Heart right ventricle (tissue), 16 donors: ENCODE results near the gene ZNF444. TPM values are rescaled to one million over a fixed set of nuclear protein-coding genes. Genes with fewer than 3 reads are reported as not detected.
"Not testable (repeated sequence)": the region's sequence is repeated elsewhere in the genome, so short reads cannot be mapped to it uniquely, and the experiment has no call there.

Experiments
- ATAC-seq, 8 donors: fragments of 200-7000 bp; cut with Tn5 transposase; one replicate each; pipeline ENCODE4 v1.9.1; 2020; ENCODE audit warnings: mild to moderate bottlenecking in 8 of 8, moderate library complexity in 8 of 8, moderate number of reproducible peaks in 1 of 8
- DNase-seq, 2 donors: peaks; one replicate each; pipeline ENCODE4 v3.0.0-alpha.2; 2020
- H3K27ac ChIP-seq, 10 donors: fragments of 200-600 bp; sonication (generic) in 2 of 10; one replicate each; pipeline versions ENCODE4 v1.5.0 to v1.8.0; 2020 to 2022; ENCODE audit warnings: mild to moderate bottlenecking in 3 of 10
- H3K27me3 ChIP-seq, 7 donors: fragments of 200-600 bp; one replicate each; pipeline ENCODE4 v1.8.0; 2021 to 2022; ENCODE audit warnings: mild to moderate bottlenecking in 2 of 7
- H3K36me3 ChIP-seq, 9 donors: fragments of 200-600 bp; sonication (generic) in 1 of 9; one replicate each; pipeline versions ENCODE4 v1.5.0 to v1.8.0; 2020 to 2022; ENCODE audit warnings: mild to moderate bottlenecking in 2 of 9
- H3K4me1 ChIP-seq, 9 donors: fragments of 200-600 bp; sonication (generic) in 1 of 9; one replicate each; pipeline versions ENCODE4 v1.5.0 to v1.8.0; 2020 to 2022; ENCODE audit warnings: mild to moderate bottlenecking in 4 of 9
- H3K4me3 ChIP-seq, 10 donors: fragments of 200-600 bp; sonication (generic) in 2 of 10; one replicate each; pipeline versions ENCODE4 v1.5.0 to v1.8.0; 2020 to 2022; ENCODE audit warnings: mild to moderate bottlenecking in 7 of 10, moderate library complexity in 2 of 10
- H3K9me3 ChIP-seq, 11 donors: fragments of 200-600 bp in 10 of 11; sonication (generic) in 2 of 11; one replicate each; pipeline versions ENCODE4 v1.5.0 to v1.8.0; 2013 to 2022; ENCODE audit warnings: mild to moderate bottlenecking in 2 of 11, control low read depth in 1 of 11, moderate library complexity in 1 of 11
- WGBS, 2 donors: extraction: QIAGEN DNeasy Blood & Tissue Kit; methylation state at CpG; one replicate each; pipeline ENCODE4 v1.1.7; 2013; ENCODE audit warnings: inconsistent platforms in 1 of 2; 5-methylcytosine and 5-hydroxymethylcytosine counted together
- intact Hi-C, 10 donors: fragments of 100-400 bp; cut with DNase I; formaldehyde crosslinking; loops; one replicate each; pipeline versions ENCODE4 v1.11.1 to v1.14.2; 2022
- polyA plus RNA-seq, 2 donors: library from polyadenylated mRNA; stranded (reverse); fragments of 200-250 nt; gene quantifications; one replicate each; pipeline ENCODE4 v1.2.3, GENCODE V29; 2013
- total RNA-seq, 10 donors: library from RNA; stranded (reverse); fragmentation: NEBNext Ultra II Directional in 3 of 10; extraction: Animal tissue kit (Norgen Biotek cat#: 25700) in 3 of 10; gene quantifications; one replicate each; pipeline versions ENCODE4 v1.2.1 to v1.2.4, GENCODE V29; 2021 to 2023
- TF ChIP-seq, protein P1 (sequence below), 9 donors: fragments of 200-600 bp; sonication (generic) in 2 of 9; IDR thresholded peaks; one replicate each; pipeline versions ENCODE4 v1.5.0 to v1.8.0; 2021 to 2022; ENCODE audit warnings: antibody characterized with exemption in 9 of 9, mild to moderate bottlenecking in 5 of 9, moderate library complexity in 1 of 9
- donor health status: Arrhythmogenic right ventricular cardiomyopathy.
- donor health status: ischemic (EF 13 %, LVEDD 7.1; RV severe dilation, severe dysfunction).
- donor health status: healthy with polysubstance abuse.
- donor health status: DM: no; HTN: yes; CAD: no.
- donor health status: DM: no; HTN: no; CAD: no.
- donor health status: ischemic (EF 25% LVEDD 6.9; RV normal size, moderate dysfunction).
- donor health status: ischemic (EF 25% LVEDD 5.7; RV mildly dilated, moderate dysfunction).
- donor health status: healthy.
- donor health status: DM: yes; HTN: yes; CAD: no.
- donor health status: Ischemic cardiomyopathy.
- donor health status: ischemic (EF 35%, LVEDD 5.7; RV mildly dilated, moderate dysfunction).
- donor health status: nonischemic (EF 11% LVEDD 7.7; RV severe dilation, severe dysfunction).
- donor health status: DM: yes; HTN: yes; CAD: no.
- donor health status: PGD.
- donor health status: ischemic (EF 29% LVEDD 5.4; RV normal size, mild dysfunction).
- donor health status: nonischemic (EF 23%, LVEDD 6.1; RV moderate dilation, normal function).

Gene ZNF444
- total and polyA plus RNA-seq, 12 donors, result 15.1 to 25.6 (median 22.4) TPM

- intact Hi-C loops, result loop anchor here in 3 of 10 donors (5.0 to 10.0 kb wide), 2 partner anchors 40 to 168 kb away; partner anchors contain the start of gene ZSCAN5A (in 2 of the 3)
- TF ChIP-seq, protein P1, sequence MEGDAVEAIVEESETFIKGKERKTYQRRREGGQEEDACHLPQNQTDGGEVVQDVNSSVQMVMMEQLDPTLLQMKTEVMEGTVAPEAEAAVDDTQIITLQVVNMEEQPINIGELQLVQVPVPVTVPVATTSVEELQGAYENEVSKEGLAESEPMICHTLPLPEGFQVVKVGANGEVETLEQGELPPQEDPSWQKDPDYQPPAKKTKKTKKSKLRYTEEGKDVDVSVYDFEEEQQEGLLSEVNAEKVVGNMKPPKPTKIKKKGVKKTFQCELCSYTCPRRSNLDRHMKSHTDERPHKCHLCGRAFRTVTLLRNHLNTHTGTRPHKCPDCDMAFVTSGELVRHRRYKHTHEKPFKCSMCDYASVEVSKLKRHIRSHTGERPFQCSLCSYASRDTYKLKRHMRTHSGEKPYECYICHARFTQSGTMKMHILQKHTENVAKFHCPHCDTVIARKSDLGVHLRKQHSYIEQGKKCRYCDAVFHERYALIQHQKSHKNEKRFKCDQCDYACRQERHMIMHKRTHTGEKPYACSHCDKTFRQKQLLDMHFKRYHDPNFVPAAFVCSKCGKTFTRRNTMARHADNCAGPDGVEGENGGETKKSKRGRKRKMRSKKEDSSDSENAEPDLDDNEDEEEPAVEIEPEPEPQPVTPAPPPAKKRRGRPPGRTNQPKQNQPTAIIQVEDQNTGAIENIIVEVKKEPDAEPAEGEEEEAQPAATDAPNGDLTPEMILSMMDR (IDR thresholded peaks at IDR 0.05), result no peak
- WGBS, 2 donors, result 96 to 97% methylated on average over 31 of the region's 31 CpGs
- Histone ChIP-seq H3K27me3 (no peaks in the 10 kb centered on the region), H3K36me3 (peaks cover 0 to 39% (median 0%) of the 10 kb centered on the region in 9 donors), H3K4me3 (no peak overlapping the region), H3K27ac (no peak overlapping the region), H3K4me1 (peaks cover 0 to 29% (median 11%) of the 10 kb centered on the region in 9 donors), H3K9me3 (no peaks in the 10 kb centered on the region)
- ATAC-seq (no peak), DNase-seq (no peak)
Observed at GRCh38 chr19:56146904-56147303, 5.8 kb downstream of the ZNF444 start.

DNA sequence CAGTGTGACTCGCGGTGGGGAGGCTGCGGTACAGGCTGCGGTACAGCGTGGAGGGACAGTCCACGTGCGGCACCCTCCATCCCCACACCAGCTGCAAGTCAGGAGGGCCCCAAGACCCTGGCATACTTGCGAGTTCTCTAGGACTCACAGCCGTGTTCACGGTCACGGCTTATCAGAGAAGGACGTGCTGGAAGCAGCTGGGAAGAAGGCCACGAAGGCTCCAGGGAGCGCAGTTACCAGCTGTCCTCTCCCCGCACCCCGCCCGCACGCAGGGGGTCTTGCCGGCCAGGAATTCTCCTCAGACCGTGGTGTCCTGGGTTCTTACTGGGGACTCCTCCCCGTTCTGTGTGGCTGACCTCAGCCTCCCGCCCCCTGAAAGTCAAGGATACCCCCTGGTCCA, 6.2 kb downstream of the ZNF444 start:
- Histone ChIP-seq H3K36me3 (peaks cover 0 to 39% (median 0%) of the 10 kb centered on the region in 9 donors), H3K27me3 (no peaks in the 10 kb centered on the region), H3K9me3 (no peaks in the 10 kb centered on the region), H3K4me3 (no peak overlapping the region), H3K27ac (no peak overlapping the region), H3K4me1 (peaks cover 0 to 25% (median 7%) of the 10 kb centered on the region in 9 donors)
- TF ChIP-seq, protein P1 (IDR thresholded peaks at IDR 0.05), result no peak
- no peak for ATAC-seq
- intact Hi-C loops, result loop anchor here in 3 of 10 donors (5.0 to 10.0 kb wide), 2 partner anchors 40 to 167 kb away; partner anchors contain the start of gene ZSCAN5A (in 2 of the 3)
- no peak for DNase-seq
- WGBS, 2 donors, result 85 to 90% methylated on average over 22 of the region's 22 CpGs

DNA sequence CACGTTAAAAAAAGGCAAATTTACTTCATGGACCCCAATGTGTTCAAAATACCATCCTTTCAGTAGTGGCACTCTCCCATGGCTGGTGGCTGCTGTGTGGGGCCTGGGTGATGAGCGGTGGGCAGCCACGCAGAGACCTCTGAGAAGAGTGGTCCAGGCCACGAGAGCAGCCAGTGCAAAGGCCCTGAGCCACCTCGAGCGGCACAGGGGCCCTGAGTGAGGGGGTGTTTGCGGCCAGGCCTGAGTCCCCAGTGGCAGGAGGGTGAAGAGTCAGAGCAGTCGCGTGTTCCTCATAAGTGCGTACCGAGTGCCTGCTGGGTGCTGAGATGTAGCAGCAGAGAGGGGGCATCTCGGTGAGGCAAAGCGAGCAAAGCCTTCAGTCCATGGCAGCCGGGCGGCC, 7.0 kb downstream of the ZNF444 start:
- TF ChIP-seq, protein P1 (IDR thresholded peaks at IDR 0.05), result no peak
- Histone ChIP-seq H3K4me3 (no peak overlapping the region), H3K36me3 (peaks cover 0 to 39% (median 0%) of the 10 kb centered on the region in 9 donors), H3K27me3 (no peaks in the 10 kb centered on the region), H3K4me1 (peaks cover 0 to 20% (median 6%) of the 10 kb centered on the region in 9 donors), H3K27ac (no peak overlapping the region), H3K9me3 (no peaks in the 10 kb centered on the region)
- no peak for DNase-seq
- peak in 2 of 8 donors; percentile 7 to 9 for ATAC-seq
- WGBS, 2 donors, result 96 to 97% methylated on average over 15 of the region's 15 CpGs
- intact Hi-C loops, result loop anchor here in 3 of 10 donors (5.0 to 10.0 kb wide), 2 partner anchors 41 to 167 kb away; partner anchors contain the start of gene ZSCAN5A (in 2 of the 3)

- ATAC-seq, result not testable (repeated sequence)
Observed at GRCh38 chr19:56148955-56149655, 8.0 kb downstream of the ZNF444 start.

More at GRCh38 chr19:56148955-56149655, 8.0 kb downstream of the ZNF444 start:
- H3K27me3 ChIP-seq, H3K4me3 ChIP-seq, DNase-seq, H3K9me3 ChIP-seq: not testable (repeated sequence)
- intact Hi-C loops, result loop anchor here in 3 of 10 donors (5.0 to 10.0 kb wide), 2 partner anchors 42 to 166 kb away; partner anchors contain the start of gene ZSCAN5A (in 2 of the 3)
- WGBS, 2 donors, result 95 to 97% methylated on average over 12 of the region's 12 CpGs
- H3K27ac ChIP-seq, result peak overlapping the region in 6 of 10 donors; percentile 25 to 74 (median 60)
- H3K4me1 ChIP-seq, result peaks cover 0 to 26% (median 4%) of the 10 kb centered on the region in 9 donors
- peaks cover 0 to 45% (median 0%) of the 10 kb centered on the region in 9 donors for H3K36me3 ChIP-seq
